OCI-LY7 (cell line): Measurements from ENCODE around the gene MTX3. TPM values are rescaled to one million over a fixed set of nuclear protein-coding genes. Genes with fewer than 3 reads are reported as not detected.

Experiments used
- BruUV-seq: library from RNA; stranded (reverse); fragments of 400-500 nt; replicated peaks from 2 replicates; lab custom pipeline; 2021; lab: Mats Ljungman, UMichigan
- CTCF ChIA-PET: fragments of 300-600 bp; sonication (Branson Sonifier 250); formaldehyde crosslinking; loops from one replicate; lab custom pipeline; 2022; ENCODE audit warnings: antibody characterized with exemption; ENCODE audit not compliant: unreplicated experiment; lab: Charles Lee
- POLR2A ChIA-PET: fragments of 300-600 bp; sonication (Branson Sonifier 250); formaldehyde crosslinking; loops from one replicate; lab custom pipeline; 2022; ENCODE audit warnings: antibody characterized with exemption; lab: Charles Lee
- DNase-seq: peaks from one replicate; pipeline ENCODE4 v3.0.0-alpha.2; 2015; ENCODE audit warnings: low spot score
- H2AFZ ChIP-seq: fragments of 200-600 bp; sonication (generic), shearing (Covaris generic); 2 replicates; pipeline ENCODE4 v1.6.1; 2014; ENCODE audit warnings: mild to moderate bottlenecking, antibody characterized with exemption, low read length, moderate library complexity
- H3K27ac ChIP-seq: fragments of 200-600 bp; sonication (generic); 2 replicates; pipeline ENCODE4 v1.5.1; 2014; ENCODE audit warnings: mixed run types, low read depth, mild to moderate bottlenecking, moderate library complexity, low read length, inconsistent platforms; ENCODE audit not compliant: poor library complexity, severe bottlenecking
- H3K36me3 ChIP-seq: fragments of 200-600 bp; sonication (generic); 2 replicates; pipeline ENCODE4 v1.6.1; 2014; ENCODE audit warnings: mild to moderate bottlenecking, antibody characterized with exemption, low read length, moderate library complexity, mixed read lengths; ENCODE audit not compliant: insufficient read depth
- H3K4me1 ChIP-seq: fragments of 200-600 bp; sonication (generic); 2 replicates; pipeline ENCODE4 v1.5.1; 2014; ENCODE audit warnings: mild to moderate bottlenecking, low read length; ENCODE audit not compliant: insufficient read depth, poor library complexity, severe bottlenecking
- H3K4me2 ChIP-seq: fragments of 200-600 bp; sonication (generic); 2 replicates; pipeline ENCODE4 v1.6.1; 2014; ENCODE audit warnings: mild to moderate bottlenecking, low read length
- H3K4me3 ChIP-seq: fragments of 200-600 bp; sonication (generic); 2 replicates; pipeline ENCODE4 v1.5.1; 2014; ENCODE audit warnings: mild to moderate bottlenecking, low read depth, low read length; ENCODE audit not compliant: poor library complexity, severe bottlenecking
- H3K79me2 ChIP-seq: fragments of 200-600 bp; sonication (generic); 2 replicates; pipeline ENCODE4 v1.6.1; 2016; ENCODE audit warnings: low read depth, mild to moderate bottlenecking, low read length, moderate library complexity, mixed read lengths; ENCODE audit not compliant: insufficient read depth
- H3K9me2 ChIP-seq: fragments of 200-600 bp; sonication (generic); 2 replicates; pipeline ENCODE4 v1.6.1; 2016; ENCODE audit warnings: mild to moderate bottlenecking, low read length, mixed read lengths; ENCODE audit not compliant: insufficient read depth
- H3K9me3 ChIP-seq: fragments of 200-600 bp; sonication (generic); 2 replicates; pipeline ENCODE4 v1.6.1; 2014; ENCODE audit warnings: mild to moderate bottlenecking, mixed run types, low read length, mixed read lengths
- H4K20me1 ChIP-seq: fragments of 200-600 bp; sonication (generic); 2 replicates; pipeline ENCODE4 v1.6.1; 2014; ENCODE audit warnings: mild to moderate bottlenecking, antibody characterized with exemption, low read length, moderate library complexity, mixed read lengths; ENCODE audit not compliant: insufficient read depth
- EZH2phosphoT487 ChIP-seq: fragments of 200-600 bp; sonication (generic); IDR thresholded peaks from 2 replicates; pipeline ENCODE4 v1.6.1; 2018; ENCODE audit warnings: low read depth, borderline replicate concordance, mild to moderate bottlenecking, mixed run types, antibody characterized with exemption, low read length, moderate library complexity, mixed read lengths
- intact Hi-C: fragments of 100-400 bp; cut with micrococcal nuclease; formaldehyde crosslinking; loops from one replicate; pipeline ENCODE4 v1.10.0; 2022; ENCODE audit not compliant: unreplicated experiment
- total RNA-seq, 2 experiments: library from RNA; depleted of rRNA in 1 of 2; stranded (reverse); fragments of >200 nt in 1 of 2; shearing (Covaris generic) in 1 of 2; gene quantifications; 2 replicates each; pipeline ENCODE4 v1.2.3, GENCODE V29; 2014 to 2022
- TF ChIP-seq, protein P1 (sequence below): fragments of 200-600 bp; sonication (generic); conservative IDR thresholded peaks from 2 replicates; pipeline ENCODE4 v1.5.1; 2014; ENCODE audit warnings: mild to moderate bottlenecking, antibody characterized with exemption, low read length, moderate library complexity, mixed read lengths

Gene MTX3
- total RNA-seq, 2 experiments from 2014 or later: 26.0 to 53.6 TPM

DNA sequence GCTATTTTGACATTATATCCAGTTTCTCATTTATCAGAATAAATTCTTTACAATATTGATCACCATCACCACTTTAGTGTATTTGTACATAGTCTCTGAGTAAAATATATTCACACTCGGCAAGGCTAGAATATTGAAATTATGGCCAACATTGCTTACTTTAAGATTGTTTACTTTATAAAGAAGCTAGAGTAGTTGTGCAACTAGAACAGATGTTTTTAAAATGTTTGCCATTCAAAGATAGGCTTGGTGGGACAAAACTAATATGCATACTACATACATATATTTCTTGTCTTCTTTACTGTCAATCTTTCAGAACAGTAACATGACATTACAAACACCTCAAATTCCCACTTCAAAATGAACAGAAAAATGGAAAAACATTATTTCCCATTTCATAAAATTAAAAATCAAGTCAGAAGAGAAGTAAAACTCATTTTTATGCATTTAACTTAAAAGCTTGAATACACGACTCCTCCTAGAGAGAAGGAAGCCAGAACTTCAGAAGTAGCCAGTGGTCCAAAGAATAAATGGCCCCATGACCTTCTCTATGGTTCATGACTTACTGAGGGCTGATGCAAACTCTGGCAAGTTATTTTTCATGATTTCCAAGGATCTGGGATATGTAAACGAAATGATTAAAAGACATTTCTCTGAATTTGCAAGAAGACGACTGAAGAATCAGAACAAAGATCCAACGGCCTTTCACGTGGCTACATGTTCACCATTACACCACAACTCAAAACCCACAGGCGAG, 14.1 kb downstream of the MTX3 start:
- Histone ChIP-seq H2AFZ (no peak overlapping the region), H3K9me3 (no peaks in the 10 kb centered on the region), H4K20me1 (no peaks in the 10 kb centered on the region), H3K4me2 (no peak overlapping the region), H3K27ac (no peak overlapping the region), H3K79me2 (peaks cover 20% of the 10 kb centered on the region; the same call in 1 of the 2 replicates), H3K36me3 (peaks cover 60% of the 10 kb centered on the region), H3K4me3 (no peak overlapping the region), H3K9me2 (no peaks in the 10 kb centered on the region), H3K4me1 (peaks cover 34% of the 10 kb centered on the region)
- TF ChIP-seq, protein P1, sequence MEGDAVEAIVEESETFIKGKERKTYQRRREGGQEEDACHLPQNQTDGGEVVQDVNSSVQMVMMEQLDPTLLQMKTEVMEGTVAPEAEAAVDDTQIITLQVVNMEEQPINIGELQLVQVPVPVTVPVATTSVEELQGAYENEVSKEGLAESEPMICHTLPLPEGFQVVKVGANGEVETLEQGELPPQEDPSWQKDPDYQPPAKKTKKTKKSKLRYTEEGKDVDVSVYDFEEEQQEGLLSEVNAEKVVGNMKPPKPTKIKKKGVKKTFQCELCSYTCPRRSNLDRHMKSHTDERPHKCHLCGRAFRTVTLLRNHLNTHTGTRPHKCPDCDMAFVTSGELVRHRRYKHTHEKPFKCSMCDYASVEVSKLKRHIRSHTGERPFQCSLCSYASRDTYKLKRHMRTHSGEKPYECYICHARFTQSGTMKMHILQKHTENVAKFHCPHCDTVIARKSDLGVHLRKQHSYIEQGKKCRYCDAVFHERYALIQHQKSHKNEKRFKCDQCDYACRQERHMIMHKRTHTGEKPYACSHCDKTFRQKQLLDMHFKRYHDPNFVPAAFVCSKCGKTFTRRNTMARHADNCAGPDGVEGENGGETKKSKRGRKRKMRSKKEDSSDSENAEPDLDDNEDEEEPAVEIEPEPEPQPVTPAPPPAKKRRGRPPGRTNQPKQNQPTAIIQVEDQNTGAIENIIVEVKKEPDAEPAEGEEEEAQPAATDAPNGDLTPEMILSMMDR: no peak
- TF ChIP-seq EZH2phosphoT487: no peak
- intact Hi-C loops: no loop called here
- BruUV-seq: TSS peak; percentile 6
- no peak for DNase-seq
- ChIA-PET CTCF (no interaction called here), POLR2A (interaction anchor here (0.6 to 2.1 kb wide), 7 partner anchors 11 to 1614 kb away, joined by 3 to 9 read pairs (median 3); no protein-coding TSS in a partner anchor)

DNA sequence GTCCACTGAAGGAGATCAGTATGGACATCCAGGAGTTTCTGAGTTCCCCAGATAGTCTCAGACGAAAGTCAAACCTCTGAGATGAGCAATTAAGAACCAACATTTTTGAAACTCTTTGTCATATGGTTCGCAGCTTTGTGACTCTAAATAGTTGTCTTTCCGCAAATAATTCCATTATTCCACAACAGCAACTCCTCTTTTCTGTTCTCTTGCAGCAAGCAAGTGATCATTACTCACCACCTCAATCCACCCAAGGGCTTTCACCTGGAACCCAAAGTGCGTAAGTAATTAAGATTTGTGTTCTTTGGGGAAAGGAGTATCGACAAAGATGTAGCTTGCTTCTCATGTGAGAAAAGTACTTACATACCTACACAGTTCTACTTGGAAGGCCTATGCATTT, 15.6 kb downstream of the MTX3 start:
- Histone ChIP-seq H3K9me2 (no peaks in the 10 kb centered on the region), H3K9me3 (no peaks in the 10 kb centered on the region), H3K27ac (no peak overlapping the region), H3K79me2 (peaks cover 17% of the 10 kb centered on the region; the same call in 1 of the 2 replicates), H3K4me1 (peaks cover 19% of the 10 kb centered on the region), H3K36me3 (peaks cover 53% of the 10 kb centered on the region), H3K4me2 (no peak overlapping the region), H3K4me3 (no peak overlapping the region), H4K20me1 (no peaks in the 10 kb centered on the region), H2AFZ (no peak overlapping the region)
- no TSS peak for BruUV-seq
- ChIA-PET POLR2A (interaction anchor here (1.1 to 1.3 kb wide), 3 partner anchors 9 to 88 kb away, joined by 3 to 4 read pairs (median 3); no protein-coding TSS in a partner anchor), CTCF (no interaction called here)
- TF ChIP-seq EZH2phosphoT487: no peak
- TF ChIP-seq, protein P1: no peak
- DNase-seq: no peak
- intact Hi-C loops: no loop called here

GRCh38 chr5:79974886-79975285, 16.2 kb downstream of the MTX3 start:
- intact Hi-C loops: no loop called here
- no peak overlapping the region for H3K27ac ChIP-seq
- POLR2A ChIA-PET: interaction anchor here (0.5 to 1.3 kb wide), 4 partner anchors 9 to 1149 kb away, joined by 3 to 5 read pairs (median 4); no protein-coding TSS in a partner anchor
- peaks cover 47% of the 10 kb centered on the region for H3K36me3 ChIP-seq
- no peak overlapping the region for H2AFZ ChIP-seq
- no peaks in the 10 kb centered on the region for H3K9me3 ChIP-seq
- DNase-seq: no peak
- CTCF ChIA-PET: no interaction called here
- no TSS peak for BruUV-seq
- H3K4me2 ChIP-seq: no peak overlapping the region
- no peaks in the 10 kb centered on the region for H4K20me1 ChIP-seq
- peaks cover 13% of the 10 kb centered on the region for H3K4me1 ChIP-seq
- H3K9me2 ChIP-seq: no peaks in the 10 kb centered on the region
- H3K4me3 ChIP-seq: no peak overlapping the region
- TF ChIP-seq, protein P1: no peak
- no peak for TF ChIP-seq EZH2phosphoT487
- H3K79me2 ChIP-seq: peaks cover 11% of the 10 kb centered on the region; the same call in 1 of the 2 replicates
